ENCODE measurements around the gene MRPL41. TPM values are rescaled to one million over a fixed set of nuclear protein-coding genes. Genes with fewer than 3 reads are reported as not detected.

Gene MRPL41
- total RNA-seq, 6 experiments from 2014 or later, result 48.4 to 67.7 (median 57.3) TPM

- Mint-ChIP-seq H3K27me3 (ENCODE audit: insufficient read depth) (no peaks in the 10 kb centered on the region; the same call in 1 of the 2 replicates), H3K4me1 (ENCODE audit: low read depth) (peaks cover 33% of the 10 kb centered on the region), H3K4me3 (no peak overlapping the region), H3K27ac (no peak overlapping the region), H3K36me3 (ENCODE audit: low read depth) (peaks cover 24% of the 10 kb centered on the region), H3K9me3 (no peaks in the 10 kb centered on the region)
- no peak for DNase-seq
- no peak for TF ChIP-seq CTCF (IDR thresholded peaks at IDR 0.05)
These were observed 24.2 kb downstream of the MRPL41 start for GRCh38 chr9:137575716-137576411.

- Mint-ChIP-seq H3K27me3 (ENCODE audit: insufficient read depth) (peaks cover 3% of the 10 kb centered on the region), H3K36me3 (ENCODE audit: low read depth) (peaks cover 18% of the 10 kb centered on the region), H3K4me1 (ENCODE audit: low read depth) (peaks cover 33% of the 10 kb centered on the region), H3K9me3 (no peaks in the 10 kb centered on the region), H3K27ac (peak within 1 kb of the TSS; percentile 83), H3K4me3 (peak within 1 kb of the TSS; percentile 92)
- peak; percentile 87 for DNase-seq
- peak; percentile 98 for TF ChIP-seq CTCF (IDR thresholded peaks at IDR 0.05)
These were observed 27.0 kb downstream of the MRPL41 start, which contains the start of gene DPH7 for GRCh38 chr9:137578518-137579258. Gene DPH7 (minus strand): TSS chr9:137578925. CDS start chr9:137578777, 148 bp downstream.

- peaks cover 3% of the 10 kb centered on the region for H3K27me3 Mint-ChIP-seq (ENCODE audit: insufficient read depth)
- peaks cover 18% of the 10 kb centered on the region for H3K36me3 Mint-ChIP-seq (ENCODE audit: low read depth)
- no peaks in the 10 kb centered on the region for H3K9me3 Mint-ChIP-seq
- peak; percentile 59; the same call in 1 of the 2 replicates for TF ChIP-seq CTCF (IDR thresholded peaks at IDR 0.05)
- no peak for DNase-seq
- peaks cover 33% of the 10 kb centered on the region for H3K4me1 Mint-ChIP-seq (ENCODE audit: low read depth)
- peak overlapping the region; percentile 92 for H3K4me3 Mint-ChIP-seq
- peak overlapping the region; percentile 83 for H3K27ac Mint-ChIP-seq
These were observed 27.6 kb downstream of the MRPL41 start for GRCh38 chr9:137579259-137579604.

- no peak overlapping the region for H3K4me3 Mint-ChIP-seq
- TF ChIP-seq CTCF (IDR thresholded peaks at IDR 0.05), result peak; percentile 44
- H3K9me3 Mint-ChIP-seq, result no peaks in the 10 kb centered on the region
- H3K4me1 Mint-ChIP-seq (ENCODE audit: low read depth), result peaks cover 32% of the 10 kb centered on the region
- peaks cover 3% of the 10 kb centered on the region for H3K27me3 Mint-ChIP-seq (ENCODE audit: insufficient read depth)
- H3K36me3 Mint-ChIP-seq (ENCODE audit: low read depth), result peaks cover 12% of the 10 kb centered on the region
- no peak for DNase-seq
- 0 out of 2 replicates have a peak overlapping the region, but pooled peaks have one; percentile 29 for H3K27ac Mint-ChIP-seq
These were observed 28.7 kb downstream of the MRPL41 start for GRCh38 chr9:137580209-137580953.

GRCh38 chr9:137580954-137581322, 29.3 kb downstream of the MRPL41 start:
- TF ChIP-seq CTCF (IDR thresholded peaks at IDR 0.05), result no peak; the same call in none of the 2 replicates
- H3K9me3 Mint-ChIP-seq, result no peaks in the 10 kb centered on the region
- H3K4me1 Mint-ChIP-seq (ENCODE audit: low read depth), result peaks cover 26% of the 10 kb centered on the region
- H3K4me3 Mint-ChIP-seq, result no peak overlapping the region
- H3K36me3 Mint-ChIP-seq (ENCODE audit: low read depth), result peaks cover 6% of the 10 kb centered on the region
- peaks cover 3% of the 10 kb centered on the region for H3K27me3 Mint-ChIP-seq (ENCODE audit: insufficient read depth)
- H3K27ac Mint-ChIP-seq, result no peak overlapping the region
- no peak for DNase-seq
